MM.1S (cell line): ENCODE results near the gene PEX19.

Source experiments
- EZH2 ChIP-seq: fragments of 300-600 bp; sonication (generic); optimal IDR thresholded peaks from 2 replicates; pipeline ENCODE3; 2017; ENCODE audit warnings: low read depth, mild to moderate bottlenecking, antibody characterized with exemption, low read length, mixed read lengths
- TF ChIP-seq, protein P1 (sequence below): fragments of 300-600 bp; sonication (generic); IDR thresholded peaks from 2 replicates; pipeline ENCODE4 v1.5.1; 2016; ENCODE audit warnings: antibody characterized with exemption, low read length, mixed read lengths

DNA sequence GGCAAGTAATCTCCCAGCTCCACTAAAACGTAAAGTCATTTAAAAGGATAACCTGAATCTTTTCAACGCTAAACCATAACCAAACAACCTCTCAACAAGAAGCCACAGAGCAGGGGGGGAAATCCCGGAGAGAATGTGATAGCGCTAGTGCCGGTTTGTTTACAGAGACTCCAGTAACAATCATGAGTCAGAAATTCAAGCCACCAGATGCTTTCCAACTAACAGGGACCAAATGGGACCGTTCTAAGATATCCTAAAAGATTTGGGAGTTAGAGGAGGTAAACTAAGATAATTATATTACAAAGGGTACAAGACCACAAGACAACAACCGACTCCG, 23.4 kb downstream of the PEX19 start:
- TF ChIP-seq, protein P1, sequence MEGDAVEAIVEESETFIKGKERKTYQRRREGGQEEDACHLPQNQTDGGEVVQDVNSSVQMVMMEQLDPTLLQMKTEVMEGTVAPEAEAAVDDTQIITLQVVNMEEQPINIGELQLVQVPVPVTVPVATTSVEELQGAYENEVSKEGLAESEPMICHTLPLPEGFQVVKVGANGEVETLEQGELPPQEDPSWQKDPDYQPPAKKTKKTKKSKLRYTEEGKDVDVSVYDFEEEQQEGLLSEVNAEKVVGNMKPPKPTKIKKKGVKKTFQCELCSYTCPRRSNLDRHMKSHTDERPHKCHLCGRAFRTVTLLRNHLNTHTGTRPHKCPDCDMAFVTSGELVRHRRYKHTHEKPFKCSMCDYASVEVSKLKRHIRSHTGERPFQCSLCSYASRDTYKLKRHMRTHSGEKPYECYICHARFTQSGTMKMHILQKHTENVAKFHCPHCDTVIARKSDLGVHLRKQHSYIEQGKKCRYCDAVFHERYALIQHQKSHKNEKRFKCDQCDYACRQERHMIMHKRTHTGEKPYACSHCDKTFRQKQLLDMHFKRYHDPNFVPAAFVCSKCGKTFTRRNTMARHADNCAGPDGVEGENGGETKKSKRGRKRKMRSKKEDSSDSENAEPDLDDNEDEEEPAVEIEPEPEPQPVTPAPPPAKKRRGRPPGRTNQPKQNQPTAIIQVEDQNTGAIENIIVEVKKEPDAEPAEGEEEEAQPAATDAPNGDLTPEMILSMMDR, result no peak
- TF ChIP-seq EZH2, result no peak
